WTC11 (cell line): ENCODE data around the gene TMEM164.

Source experiments
- ATF1 ChIP-seq: sonication (generic); formaldehyde crosslinking; IDR thresholded peaks from 2 replicates; pipeline ENCODE4 v1.8.1; 2023; ENCODE audit warnings: mild to moderate bottlenecking, moderate library complexity, missing genetic modification reagents
- CREM ChIP-seq: sonication (generic); formaldehyde crosslinking; IDR thresholded peaks from 2 replicates; pipeline ENCODE4 v1.8.1; 2022; ENCODE audit warnings: mild to moderate bottlenecking, missing genetic modification reagents, moderate library complexity
- CTCF ChIP-seq: fragments of 200-600 bp; IDR thresholded peaks from 2 replicates; pipeline ENCODE4 v1.8.0; 2022; ENCODE audit warnings: antibody characterized with exemption
- GABPB1 ChIP-seq: sonication (generic); formaldehyde crosslinking; IDR thresholded peaks from 2 replicates; pipeline ENCODE4 v1.8.1; 2023; ENCODE audit warnings: mild to moderate bottlenecking, missing genetic modification reagents
- RELA ChIP-seq: sonication (generic); formaldehyde crosslinking; IDR thresholded peaks from 2 replicates; pipeline ENCODE4 v1.8.1; 2022; ENCODE audit warnings: missing genetic modification reagents, mild to moderate bottlenecking, borderline replicate concordance
- RORB ChIP-seq: fragments of 250-450 bp; sonication (Bioruptor Pico); IDR thresholded peaks from 2 replicates; pipeline ENCODE4 v1.9.0; 2021; ENCODE audit warnings: mild to moderate bottlenecking
- TCF7 ChIP-seq: sonication (generic); formaldehyde crosslinking; IDR thresholded peaks from 2 replicates; pipeline ENCODE4 v1.8.0; 2022; ENCODE audit warnings: mild to moderate bottlenecking, low read depth, missing genetic modification reagents, moderate library complexity
- ZNF121 ChIP-seq: sonication (generic); formaldehyde crosslinking; IDR thresholded peaks from 2 replicates; pipeline ENCODE4 v1.8.0; 2023; ENCODE audit warnings: missing genetic modification reagents
- ZNF532 ChIP-seq: fragments of 250-450 bp; sonication (Bioruptor Pico); IDR thresholded peaks from 2 replicates; pipeline ENCODE4 v1.9.0; 2021; ENCODE audit warnings: mild to moderate bottlenecking, borderline replicate concordance
- TF ChIP-seq, protein P1 (sequence below): sonication (generic); formaldehyde crosslinking; IDR thresholded peaks from 2 replicates; pipeline ENCODE4 v1.8.0; 2022; ENCODE audit warnings: mild to moderate bottlenecking, missing genetic modification reagents
- TF ChIP-seq, protein P2 (sequence below): sonication (generic); formaldehyde crosslinking; IDR thresholded peaks from 2 replicates; pipeline ENCODE4 v1.8.0; 2022; ENCODE audit warnings: missing genetic modification reagents
- TF ChIP-seq, protein P3 (sequence below): sonication (generic); formaldehyde crosslinking; IDR thresholded peaks from 2 replicates; pipeline ENCODE4 v1.8.1; 2022; ENCODE audit warnings: mild to moderate bottlenecking, moderate library complexity, missing genetic modification reagents
- TF ChIP-seq, protein P4 (sequence below): sonication (generic); formaldehyde crosslinking; IDR thresholded peaks from 2 replicates; pipeline ENCODE4 v1.8.1; 2022; ENCODE audit warnings: low read depth, missing genetic modification reagents, borderline replicate concordance

DNA sequence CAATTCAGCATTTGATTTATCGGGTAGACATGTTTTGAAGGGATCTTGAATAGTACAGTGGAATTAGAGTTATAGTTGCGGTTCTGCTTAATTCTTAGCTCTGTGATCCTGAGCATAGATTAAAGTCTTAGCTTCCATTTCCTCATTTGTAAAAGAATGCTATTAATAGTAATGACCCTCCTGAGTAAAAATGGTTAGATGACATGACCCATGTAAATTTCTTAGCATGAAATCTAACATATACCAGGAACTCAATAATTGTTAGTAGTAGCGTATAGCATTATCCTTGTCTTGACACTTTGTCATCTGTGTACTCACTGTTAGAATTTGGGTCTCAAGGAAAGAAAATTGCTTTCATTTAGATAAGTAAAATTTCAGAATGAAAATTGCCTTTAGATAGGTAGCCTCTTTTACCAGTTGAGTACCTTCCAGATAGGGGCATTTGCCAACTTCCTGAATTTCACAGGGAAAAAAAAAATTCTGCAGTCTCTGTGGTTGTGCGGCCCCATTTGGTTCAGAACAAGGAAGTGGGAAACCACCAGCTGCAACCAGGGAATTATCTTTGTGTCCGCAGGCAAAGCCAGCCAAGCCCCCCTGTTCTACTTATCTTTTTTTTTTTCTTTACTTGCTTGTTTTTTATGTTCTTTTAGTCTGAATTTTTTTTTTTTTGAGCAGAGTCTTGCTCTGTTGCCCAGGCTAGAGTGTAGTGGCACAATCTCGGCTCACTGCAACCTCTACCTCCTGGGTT is 86.9 kb downstream of the TMEM164 start:
- no peak for TF ChIP-seq RORB
- TF ChIP-seq CTCF = no peak
- TF ChIP-seq RELA (CRISPR knock-in tag) = no peak
- TF ChIP-seq ZNF532 (CRISPR knock-in tag) = no peak
- TF ChIP-seq, protein P1, sequence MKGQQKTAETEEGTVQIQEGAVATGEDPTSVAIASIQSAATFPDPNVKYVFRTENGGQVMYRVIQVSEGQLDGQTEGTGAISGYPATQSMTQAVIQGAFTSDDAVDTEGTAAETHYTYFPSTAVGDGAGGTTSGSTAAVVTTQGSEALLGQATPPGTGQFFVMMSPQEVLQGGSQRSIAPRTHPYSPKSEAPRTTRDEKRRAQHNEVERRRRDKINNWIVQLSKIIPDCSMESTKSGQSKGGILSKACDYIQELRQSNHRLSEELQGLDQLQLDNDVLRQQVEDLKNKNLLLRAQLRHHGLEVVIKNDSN = no peak
- TF ChIP-seq, protein P2, sequence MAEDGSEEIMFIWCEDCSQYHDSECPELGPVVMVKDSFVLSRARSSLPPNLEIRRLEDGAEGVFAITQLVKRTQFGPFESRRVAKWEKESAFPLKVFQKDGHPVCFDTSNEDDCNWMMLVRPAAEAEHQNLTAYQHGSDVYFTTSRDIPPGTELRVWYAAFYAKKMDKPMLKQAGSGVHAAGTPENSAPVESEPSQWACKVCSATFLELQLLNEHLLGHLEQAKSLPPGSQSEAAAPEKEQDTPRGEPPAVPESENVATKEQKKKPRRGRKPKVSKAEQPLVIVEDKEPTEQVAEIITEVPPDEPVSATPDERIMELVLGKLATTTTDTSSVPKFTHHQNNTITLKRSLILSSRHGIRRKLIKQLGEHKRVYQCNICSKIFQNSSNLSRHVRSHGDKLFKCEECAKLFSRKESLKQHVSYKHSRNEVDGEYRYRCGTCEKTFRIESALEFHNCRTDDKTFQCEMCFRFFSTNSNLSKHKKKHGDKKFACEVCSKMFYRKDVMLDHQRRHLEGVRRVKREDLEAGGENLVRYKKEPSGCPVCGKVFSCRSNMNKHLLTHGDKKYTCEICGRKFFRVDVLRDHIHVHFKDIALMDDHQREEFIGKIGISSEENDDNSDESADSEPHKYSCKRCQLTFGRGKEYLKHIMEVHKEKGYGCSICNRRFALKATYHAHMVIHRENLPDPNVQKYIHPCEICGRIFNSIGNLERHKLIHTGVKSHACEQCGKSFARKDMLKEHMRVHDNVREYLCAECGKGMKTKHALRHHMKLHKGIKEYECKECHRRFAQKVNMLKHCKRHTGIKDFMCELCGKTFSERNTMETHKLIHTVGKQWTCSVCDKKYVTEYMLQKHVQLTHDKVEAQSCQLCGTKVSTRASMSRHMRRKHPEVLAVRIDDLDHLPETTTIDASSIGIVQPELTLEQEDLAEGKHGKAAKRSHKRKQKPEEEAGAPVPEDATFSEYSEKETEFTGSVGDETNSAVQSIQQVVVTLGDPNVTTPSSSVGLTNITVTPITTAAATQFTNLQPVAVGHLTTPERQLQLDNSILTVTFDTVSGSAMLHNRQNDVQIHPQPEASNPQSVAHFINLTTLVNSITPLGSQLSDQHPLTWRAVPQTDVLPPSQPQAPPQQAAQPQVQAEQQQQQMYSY (CRISPR knock-in tag) = no peak
- TF ChIP-seq, protein P3, sequence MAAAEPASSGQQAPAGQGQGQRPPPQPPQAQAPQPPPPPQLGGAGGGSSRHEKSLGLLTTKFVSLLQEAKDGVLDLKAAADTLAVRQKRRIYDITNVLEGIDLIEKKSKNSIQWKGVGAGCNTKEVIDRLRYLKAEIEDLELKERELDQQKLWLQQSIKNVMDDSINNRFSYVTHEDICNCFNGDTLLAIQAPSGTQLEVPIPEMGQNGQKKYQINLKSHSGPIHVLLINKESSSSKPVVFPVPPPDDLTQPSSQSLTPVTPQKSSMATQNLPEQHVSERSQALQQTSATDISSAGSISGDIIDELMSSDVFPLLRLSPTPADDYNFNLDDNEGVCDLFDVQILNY (CRISPR knock-in tag) = no peak
- TF ChIP-seq TCF7 (CRISPR knock-in tag) = no peak
- TF ChIP-seq, protein P4, sequence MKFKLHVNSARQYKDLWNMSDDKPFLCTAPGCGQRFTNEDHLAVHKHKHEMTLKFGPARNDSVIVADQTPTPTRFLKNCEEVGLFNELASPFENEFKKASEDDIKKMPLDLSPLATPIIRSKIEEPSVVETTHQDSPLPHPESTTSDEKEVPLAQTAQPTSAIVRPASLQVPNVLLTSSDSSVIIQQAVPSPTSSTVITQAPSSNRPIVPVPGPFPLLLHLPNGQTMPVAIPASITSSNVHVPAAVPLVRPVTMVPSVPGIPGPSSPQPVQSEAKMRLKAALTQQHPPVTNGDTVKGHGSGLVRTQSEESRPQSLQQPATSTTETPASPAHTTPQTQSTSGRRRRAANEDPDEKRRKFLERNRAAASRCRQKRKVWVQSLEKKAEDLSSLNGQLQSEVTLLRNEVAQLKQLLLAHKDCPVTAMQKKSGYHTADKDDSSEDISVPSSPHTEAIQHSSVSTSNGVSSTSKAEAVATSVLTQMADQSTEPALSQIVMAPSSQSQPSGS (CRISPR knock-in tag) = no peak
- TF ChIP-seq ZNF121 (CRISPR knock-in tag) = no peak
- no peak for TF ChIP-seq ATF1 (CRISPR knock-in tag)
- no peak for TF ChIP-seq GABPB1 (CRISPR knock-in tag)
- no peak for TF ChIP-seq CREM
